Body of pancreas (tissue), 4 donors: ENCODE data around the gene ESRRA.

Experiments used
- POLR2A ChIP-seq, 3 donors: fragments of 450-650 bp; IDR thresholded peaks; one replicate each; pipeline ENCODE4 v1.6.1; 2016; ENCODE audit warnings: antibody characterized with exemption in 3 of 3, mild to moderate bottlenecking in 2 of 3
- TF ChIP-seq, protein P1 (sequence below), 7 experiments: fragments of 450-650 bp in 4 of 7; fragments of 200-600 bp in 3 of 7; sonication (generic) in 3 of 7; IDR thresholded peaks; one replicate each; pipeline ENCODE4 v1.5.1; 2016 to 2019; ENCODE audit warnings: antibody characterized with exemption in 7 of 7

DNA sequence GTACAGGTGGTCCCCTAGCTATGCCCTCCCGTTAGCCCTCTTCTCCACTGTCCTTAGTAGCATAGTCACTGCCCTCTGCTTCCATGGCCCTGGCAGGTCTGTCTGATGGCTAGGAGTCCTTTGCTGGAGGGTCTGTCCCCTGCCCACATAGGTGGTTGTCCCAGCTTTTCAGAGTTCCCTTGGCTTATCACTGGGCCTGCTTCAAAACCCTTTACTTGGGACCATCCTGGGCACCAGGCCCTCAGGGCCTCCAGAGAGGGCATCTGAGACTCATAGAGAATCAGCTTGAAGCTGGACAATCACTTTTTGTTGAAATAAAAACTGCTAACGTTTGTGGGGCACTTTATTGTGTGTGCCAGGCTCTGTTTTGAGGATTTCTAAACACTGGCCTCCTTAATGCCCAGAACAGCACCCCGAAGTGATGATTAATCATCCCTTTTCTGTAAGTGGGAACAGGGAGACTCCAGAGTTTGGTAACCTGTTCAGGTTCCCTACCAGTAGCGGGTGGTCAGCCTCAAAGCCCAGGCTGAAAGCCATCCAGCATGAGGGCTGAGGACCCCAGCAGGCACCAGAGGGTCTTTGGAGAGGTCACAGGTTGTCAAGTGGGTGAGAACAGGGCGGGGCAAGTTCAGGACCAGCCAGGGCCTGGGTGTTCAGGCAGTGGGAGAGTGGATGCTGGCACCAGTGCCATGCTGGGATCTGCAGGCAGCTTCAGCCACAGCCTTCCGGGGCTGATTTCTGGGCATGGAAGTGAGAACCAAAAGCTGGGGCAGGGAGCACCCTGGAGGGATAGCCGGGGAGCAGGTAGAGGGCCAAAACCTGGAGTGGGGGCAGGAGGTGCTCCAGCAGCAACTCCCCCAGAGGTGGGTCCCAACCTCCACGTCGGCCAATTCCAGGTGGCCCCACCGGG, 14.7 kb upstream of the ESRRA start:
- TF ChIP-seq, protein P1, sequence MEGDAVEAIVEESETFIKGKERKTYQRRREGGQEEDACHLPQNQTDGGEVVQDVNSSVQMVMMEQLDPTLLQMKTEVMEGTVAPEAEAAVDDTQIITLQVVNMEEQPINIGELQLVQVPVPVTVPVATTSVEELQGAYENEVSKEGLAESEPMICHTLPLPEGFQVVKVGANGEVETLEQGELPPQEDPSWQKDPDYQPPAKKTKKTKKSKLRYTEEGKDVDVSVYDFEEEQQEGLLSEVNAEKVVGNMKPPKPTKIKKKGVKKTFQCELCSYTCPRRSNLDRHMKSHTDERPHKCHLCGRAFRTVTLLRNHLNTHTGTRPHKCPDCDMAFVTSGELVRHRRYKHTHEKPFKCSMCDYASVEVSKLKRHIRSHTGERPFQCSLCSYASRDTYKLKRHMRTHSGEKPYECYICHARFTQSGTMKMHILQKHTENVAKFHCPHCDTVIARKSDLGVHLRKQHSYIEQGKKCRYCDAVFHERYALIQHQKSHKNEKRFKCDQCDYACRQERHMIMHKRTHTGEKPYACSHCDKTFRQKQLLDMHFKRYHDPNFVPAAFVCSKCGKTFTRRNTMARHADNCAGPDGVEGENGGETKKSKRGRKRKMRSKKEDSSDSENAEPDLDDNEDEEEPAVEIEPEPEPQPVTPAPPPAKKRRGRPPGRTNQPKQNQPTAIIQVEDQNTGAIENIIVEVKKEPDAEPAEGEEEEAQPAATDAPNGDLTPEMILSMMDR (IDR thresholded peaks at IDR 0.05) = no peak
- no peak for TF ChIP-seq POLR2A (IDR thresholded peaks at IDR 0.05)
